GM21526 (cell line): ENCODE results near the gene HOXB4.

Experiments used
- ATAC-seq: cut with Tn5 transposase; IDR thresholded peaks from one replicate; pipeline ENCODE4 v1.9.1; 2021; ENCODE audit warnings: moderate library complexity; ENCODE audit not compliant: unreplicated experiment, low FRiP score

The HOXB4 gene

GRCh38 chr17:48577946-48578615 is at the start of gene HOXB4:
Gene HOXB4, minus strand, starts transcription at chr17:48578350. Its CDS starts 31 bp downstream, at chr17:48578319.
- ATAC-seq = no peak

GRCh38 chr17:48627118-48627597 is 49.0 kb upstream of the HOXB4 start:
- no peak for ATAC-seq

- ATAC-seq = no peak
Observed at GRCh38 chr17:48626245-48627117, 48.3 kb upstream of the HOXB4 start, which contains the start of gene HOXB9. Gene HOXB9, minus strand, starts transcription at chr17:48626358. Its CDS starts 89 bp downstream, at chr17:48626269.

DNA sequence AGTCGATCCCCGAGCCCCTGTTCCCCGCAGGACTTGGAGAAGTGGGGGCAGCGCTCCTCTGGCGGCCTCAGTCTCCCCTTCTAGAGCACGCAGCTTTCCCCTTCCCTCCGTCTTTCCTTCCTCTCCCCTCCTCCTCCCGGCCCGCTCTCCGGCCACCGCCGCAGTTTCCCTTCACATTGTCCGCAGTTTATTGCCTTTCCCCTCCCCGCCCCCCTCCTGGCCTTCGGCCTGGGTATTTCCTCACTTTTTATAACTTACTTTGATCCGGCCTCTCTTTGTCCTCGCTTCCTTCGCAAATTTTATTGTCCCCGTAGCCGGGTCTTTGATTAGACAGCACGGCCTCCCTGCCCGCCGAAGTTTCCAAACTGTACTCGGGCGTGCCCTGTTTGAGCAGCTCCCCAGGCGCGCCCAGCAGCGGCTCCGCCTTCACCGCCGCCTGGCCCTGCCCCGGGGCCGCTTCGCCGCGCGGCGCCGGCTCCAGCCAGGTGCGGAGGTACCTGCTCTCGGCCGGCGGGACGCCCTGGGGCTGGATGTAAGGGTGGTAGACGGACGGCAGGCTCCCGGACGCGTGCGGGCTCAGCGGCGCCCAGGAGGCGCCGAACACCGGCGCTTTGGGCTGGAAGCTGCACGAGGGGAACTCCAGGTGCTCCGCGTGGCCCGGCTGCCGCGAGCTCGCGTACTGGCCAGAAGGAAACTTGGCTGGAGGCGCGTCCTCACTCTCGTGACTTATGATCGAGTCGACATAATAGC is 47.5 kb upstream of the HOXB4 start:
- no peak for ATAC-seq

GRCh38 chr17:48624544-48625494 is 46.7 kb upstream of the HOXB4 start:
- no peak for ATAC-seq

- no peak for ATAC-seq
Observed at GRCh38 chr17:48624118-48624517, 46.0 kb upstream of the HOXB4 start.

DNA sequence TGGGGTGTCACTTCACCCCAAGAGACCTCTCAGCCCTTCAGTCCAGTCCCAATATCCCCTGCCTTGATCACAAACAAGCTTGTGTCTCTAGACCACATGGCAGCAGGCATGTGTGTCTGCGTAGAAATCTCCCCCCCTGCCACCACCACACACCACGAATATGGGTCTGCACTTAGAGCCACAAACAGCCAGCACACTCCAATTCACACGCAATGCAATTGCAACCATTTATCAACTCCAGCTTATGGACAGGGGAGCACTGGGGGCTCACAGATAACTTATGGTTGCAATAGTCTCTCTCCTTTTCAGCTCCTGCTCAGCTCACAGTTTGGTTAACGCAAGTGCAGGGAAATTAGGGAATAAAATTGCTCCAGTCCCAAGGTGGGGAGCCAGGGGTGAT is 45.4 kb upstream of the HOXB4 start:
- ATAC-seq = no peak

DNA sequence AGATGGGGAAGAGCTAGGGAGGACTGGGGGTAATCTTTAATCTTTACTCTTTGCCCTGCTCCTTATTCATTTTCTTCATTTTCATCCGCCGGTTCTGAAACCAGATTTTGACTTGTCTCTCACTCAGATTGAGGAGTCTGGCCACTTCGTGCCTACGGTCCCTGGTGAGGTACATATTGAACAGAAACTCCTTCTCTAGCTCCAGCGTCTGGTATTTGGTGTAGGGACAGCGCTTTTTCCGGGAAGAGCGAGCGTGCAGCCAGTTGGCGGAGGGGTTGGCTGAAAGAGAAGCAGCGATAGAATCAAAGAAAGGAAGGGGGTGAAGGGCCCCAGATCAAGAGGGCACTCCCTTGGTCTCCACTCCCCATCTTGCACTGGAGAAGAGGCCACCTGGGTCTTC is 44.7 kb upstream of the HOXB4 start:
- no peak for ATAC-seq

GRCh38 chr17:48621410-48622392 is 43.6 kb upstream of the HOXB4 start:
- no peak for ATAC-seq

GRCh38 chr17:48620461-48621139 is 42.5 kb upstream of the HOXB4 start:
- no peak for ATAC-seq

- ATAC-seq = no peak
Observed at GRCh38 chr17:48619826-48620449, 41.8 kb upstream of the HOXB4 start.

DNA sequence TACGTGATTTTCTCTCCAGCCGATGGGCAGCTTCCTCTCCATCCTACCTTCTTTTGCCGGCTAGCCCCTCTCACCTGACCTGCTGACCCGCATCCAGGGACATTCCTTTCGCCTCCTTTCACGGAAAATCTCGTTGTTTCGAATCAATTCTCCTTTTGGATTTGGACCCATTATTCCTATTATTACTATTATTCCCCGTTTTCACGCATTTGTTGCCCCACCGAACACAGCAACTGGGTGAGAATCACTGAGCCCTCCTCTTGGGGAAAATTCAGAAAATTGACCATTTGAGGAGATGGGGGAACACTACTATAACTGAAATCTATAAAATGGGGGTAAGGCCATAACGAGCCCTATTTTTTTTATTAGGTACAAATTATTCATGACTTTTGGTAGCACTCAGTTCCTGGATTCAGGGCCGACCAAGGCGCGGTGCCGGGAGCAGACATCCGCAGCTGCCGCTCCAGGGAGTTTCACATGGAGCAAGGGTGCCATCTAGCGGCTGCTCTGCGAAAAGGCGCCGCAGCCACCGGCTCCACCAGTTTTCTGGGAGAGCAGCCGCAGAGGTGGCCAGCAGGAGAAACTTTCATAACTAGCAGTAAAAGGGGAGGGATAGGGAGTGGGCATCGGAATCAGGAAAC is 40.2 kb upstream of the HOXB4 start:
- ATAC-seq = no peak

- no peak for ATAC-seq
Observed at GRCh38 chr17:48617471-48618255, 39.5 kb upstream of the HOXB4 start.

- ATAC-seq = no peak
Observed at GRCh38 chr17:48616717-48617470, 38.7 kb upstream of the HOXB4 start.

- no peak for ATAC-seq
Observed at GRCh38 chr17:48615963-48616716, 38.0 kb upstream of the HOXB4 start.
